Neural cell (in vitro differentiated cells): ENCODE data around the gene RAB11FIP5. TPM values are rescaled to one million over a fixed set of nuclear protein-coding genes. Genes with fewer than 3 reads are reported as not detected.

Experiments used
- H2AFZ ChIP-seq: fragments of 200-600, 300-800 bp; sonication (generic), shearing (Covaris generic); 2 replicates; pipeline ENCODE4 v1.6.0; 2014; ENCODE audit warnings: low read depth, mild to moderate bottlenecking, antibody characterized with exemption, low read length, moderate library complexity
- H3F3A ChIP-seq: fragments of 200-600 bp; shearing (Covaris generic); 2 replicates; pipeline ENCODE4 v1.6.1; 2016; ENCODE audit warnings: mild to moderate bottlenecking, moderate library complexity, mixed read lengths, antibody characterized with exemption, low read length; ENCODE audit not compliant: insufficient read depth, poor library complexity, severe bottlenecking
- H3K27ac ChIP-seq: fragments of 200-600, 300-800 bp; sonication (generic), shearing (Covaris generic); 2 replicates; pipeline ENCODE4 v1.5.1; 2014; ENCODE audit warnings: mild to moderate bottlenecking, low read length, moderate library complexity
- H3K27me3 ChIP-seq: fragments of 300-800, 200-600 bp; sonication (generic), shearing (Covaris generic); 2 replicates; pipeline ENCODE4 v1.6.0; 2014; ENCODE audit warnings: mild to moderate bottlenecking, low read depth, low read length, moderate library complexity; ENCODE audit not compliant: insufficient read depth
- H3K36me3 ChIP-seq: fragments of 300-800, 200-600 bp; sonication (generic), shearing (Covaris generic); 2 replicates; pipeline ENCODE4 v1.5.1; 2014; ENCODE audit warnings: mild to moderate bottlenecking, antibody characterized with exemption, low read length, moderate library complexity; ENCODE audit not compliant: insufficient read depth
- H3K4me2 ChIP-seq: fragments of 300-800, 200-600 bp; sonication (generic), shearing (Covaris generic); 2 replicates; pipeline ENCODE4 v1.6.0; 2014; ENCODE audit warnings: mild to moderate bottlenecking, low read length
- H3K4me3 ChIP-seq: fragments of 300-800, 200-600 bp; sonication (generic), shearing (Covaris generic); 2 replicates; pipeline ENCODE4 v1.5.1; 2014; ENCODE audit warnings: mild to moderate bottlenecking, low read length, moderate library complexity
- H3K79me2 ChIP-seq: fragments of 200-600 bp; shearing (Covaris generic); replicated peaks from 2 replicates; pipeline ENCODE4 v1.6.0; 2014; ENCODE audit warnings: mild to moderate bottlenecking, low read length, moderate library complexity; ENCODE audit not compliant: insufficient read depth
- H3K9ac ChIP-seq: fragments of 300-800, 200-600 bp; sonication (generic), shearing (Covaris generic); 2 replicates; pipeline ENCODE4 v1.6.1; 2016; ENCODE audit warnings: mild to moderate bottlenecking, low read length, mixed read lengths
- H3K9me2 ChIP-seq: fragments of 200-600 bp; shearing (Covaris generic); 2 replicates; pipeline ENCODE4 v1.6.1; 2016; ENCODE audit warnings: mild to moderate bottlenecking, low read length, mixed read lengths; ENCODE audit not compliant: insufficient read depth
- H3K9me3 ChIP-seq: fragments of 200-600, 300-800 bp; sonication (generic), shearing (Covaris generic); 2 replicates; pipeline ENCODE4 v1.6.1; 2016; ENCODE audit warnings: mild to moderate bottlenecking, mixed run types, low read length, moderate library complexity, mixed read lengths
- H4K20me1 ChIP-seq: fragments of 200-600 bp; shearing (Covaris generic); 2 replicates; pipeline ENCODE4 v1.6.1; 2016; ENCODE audit warnings: mild to moderate bottlenecking, mixed run types; ENCODE audit not compliant: insufficient read depth
- CTCF ChIP-seq: fragments of 450-650 bp; IDR thresholded peaks from 2 replicates; pipeline ENCODE4 v1.5.1; 2014; ENCODE audit warnings: antibody characterized with exemption, mild to moderate bottlenecking, moderate library complexity; ENCODE audit not compliant: poor library complexity, severe bottlenecking
- EP300 ChIP-seq: fragments of 450-650 bp; conservative IDR thresholded peaks from 2 replicates; pipeline ENCODE4 v1.6.1; 2014; ENCODE audit warnings: antibody characterized with exemption, mild to moderate bottlenecking, moderate library complexity; ENCODE audit not compliant: poor library complexity, severe bottlenecking
- EZH2 ChIP-seq: fragments of 200-600, 300-800 bp; shearing (Covaris generic), sonication (generic); IDR thresholded peaks from 2 replicates; pipeline ENCODE4 v1.6.1; 2014; ENCODE audit warnings: antibody characterized with exemption, low read length, borderline replicate concordance, mild to moderate bottlenecking; ENCODE audit not compliant: insufficient read depth, poor library complexity, severe bottlenecking
- MXI1 ChIP-seq: fragments of 450-650 bp; conservative IDR thresholded peaks from 2 replicates; pipeline ENCODE4 v1.6.1; 2014; ENCODE audit warnings: antibody characterized with exemption, mild to moderate bottlenecking; ENCODE audit not compliant: poor library complexity, severe bottlenecking
- POLR2AphosphoS5 ChIP-seq: IDR thresholded peaks from 2 replicates; pipeline ENCODE4 v1.6.1; 2012
- RAD21 ChIP-seq: fragments of 450-650 bp; conservative IDR thresholded peaks from 2 replicates; pipeline ENCODE4 v1.6.1; 2014; ENCODE audit warnings: antibody characterized with exemption, mild to moderate bottlenecking, moderate library complexity
- SMC3 ChIP-seq: fragments of 450-650 bp; conservative IDR thresholded peaks from 2 replicates; pipeline ENCODE4 v1.6.1; 2014; ENCODE audit warnings: antibody characterized with exemption, mild to moderate bottlenecking, moderate library complexity; ENCODE audit not compliant: poor library complexity
- TAF1 ChIP-seq: IDR thresholded peaks from 2 replicates; pipeline ENCODE4 v1.6.1; 2012; ENCODE audit warnings: low read depth
- polyA plus RNA-seq: library from polyadenylated mRNA; depleted of rRNA; stranded (reverse); fragments of >200 nt; gene quantifications from 2 replicates; pipeline ENCODE4 v1.2.3, GENCODE V29; 2014
- TF ChIP-seq, protein P1 (sequence below): IDR thresholded peaks from 2 replicates; pipeline ENCODE4 v1.6.1; 2012; ENCODE audit warnings: borderline replicate concordance

RAB11FIP5 gene
- polyA plus RNA-seq, 1 donor from 2014 or later: 2.6 TPM

GRCh38 chr2:73031095-73031678, 81.6 kb downstream of the RAB11FIP5 start:
- Histone ChIP-seq H3K9me2 (no peaks in the 10 kb centered on the region), H3K4me3 (no peak overlapping the region), H4K20me1 (no peaks in the 10 kb centered on the region), H3K79me2 (no peaks in the 10 kb centered on the region), H2AFZ (no peak overlapping the region), H3K27me3 (no peaks in the 10 kb centered on the region), H3K36me3 (no peaks in the 10 kb centered on the region), H3K9ac (no peak overlapping the region), H3K9me3 (no peaks in the 10 kb centered on the region), H3K27ac (no peak overlapping the region), H3K4me2 (no peak overlapping the region), H3F3A (no peaks in the 10 kb centered on the region)
- no peak for TF ChIP-seq CTCF
- TF ChIP-seq TAF1: no peak
- TF ChIP-seq MXI1: no peak
- no peak for TF ChIP-seq EP300
- no peak for TF ChIP-seq POLR2AphosphoS5
- TF ChIP-seq, protein P1, sequence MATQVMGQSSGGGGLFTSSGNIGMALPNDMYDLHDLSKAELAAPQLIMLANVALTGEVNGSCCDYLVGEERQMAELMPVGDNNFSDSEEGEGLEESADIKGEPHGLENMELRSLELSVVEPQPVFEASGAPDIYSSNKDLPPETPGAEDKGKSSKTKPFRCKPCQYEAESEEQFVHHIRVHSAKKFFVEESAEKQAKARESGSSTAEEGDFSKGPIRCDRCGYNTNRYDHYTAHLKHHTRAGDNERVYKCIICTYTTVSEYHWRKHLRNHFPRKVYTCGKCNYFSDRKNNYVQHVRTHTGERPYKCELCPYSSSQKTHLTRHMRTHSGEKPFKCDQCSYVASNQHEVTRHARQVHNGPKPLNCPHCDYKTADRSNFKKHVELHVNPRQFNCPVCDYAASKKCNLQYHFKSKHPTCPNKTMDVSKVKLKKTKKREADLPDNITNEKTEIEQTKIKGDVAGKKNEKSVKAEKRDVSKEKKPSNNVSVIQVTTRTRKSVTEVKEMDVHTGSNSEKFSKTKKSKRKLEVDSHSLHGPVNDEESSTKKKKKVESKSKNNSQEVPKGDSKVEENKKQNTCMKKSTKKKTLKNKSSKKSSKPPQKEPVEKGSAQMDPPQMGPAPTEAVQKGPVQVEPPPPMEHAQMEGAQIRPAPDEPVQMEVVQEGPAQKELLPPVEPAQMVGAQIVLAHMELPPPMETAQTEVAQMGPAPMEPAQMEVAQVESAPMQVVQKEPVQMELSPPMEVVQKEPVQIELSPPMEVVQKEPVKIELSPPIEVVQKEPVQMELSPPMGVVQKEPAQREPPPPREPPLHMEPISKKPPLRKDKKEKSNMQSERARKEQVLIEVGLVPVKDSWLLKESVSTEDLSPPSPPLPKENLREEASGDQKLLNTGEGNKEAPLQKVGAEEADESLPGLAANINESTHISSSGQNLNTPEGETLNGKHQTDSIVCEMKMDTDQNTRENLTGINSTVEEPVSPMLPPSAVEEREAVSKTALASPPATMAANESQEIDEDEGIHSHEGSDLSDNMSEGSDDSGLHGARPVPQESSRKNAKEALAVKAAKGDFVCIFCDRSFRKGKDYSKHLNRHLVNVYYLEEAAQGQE: no peak
- no peak for TF ChIP-seq RAD21
- TF ChIP-seq SMC3: no peak
- TF ChIP-seq EZH2: no peak

DNA sequence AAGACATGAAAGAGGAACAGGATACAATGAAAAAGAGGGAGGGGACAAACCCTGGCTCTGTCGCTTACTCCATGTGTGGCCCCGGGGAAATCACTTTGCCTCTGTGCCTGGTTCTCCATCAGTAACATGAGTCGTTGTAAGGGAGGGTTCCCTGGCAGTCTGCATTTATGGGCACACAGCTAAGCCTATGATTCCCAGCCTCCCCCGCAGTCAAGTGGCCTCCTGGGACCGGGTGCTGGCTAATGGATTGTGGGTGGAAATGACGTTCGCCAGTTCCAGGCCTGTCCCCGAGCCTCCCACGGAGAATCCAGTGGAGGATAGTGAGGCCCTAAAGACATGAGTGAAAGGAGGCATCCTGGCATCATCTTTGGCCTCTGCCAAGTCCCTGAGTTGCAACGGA, 83.9 kb downstream of the RAB11FIP5 start:
- no peak overlapping the region for H3K9ac ChIP-seq
- no peaks in the 10 kb centered on the region for H3K27me3 ChIP-seq
- no peaks in the 10 kb centered on the region for H3K9me2 ChIP-seq
- no peak overlapping the region for H3K27ac ChIP-seq
- H3K4me2 ChIP-seq: no peak overlapping the region
- TF ChIP-seq, protein P1: no peak
- TF ChIP-seq MXI1: no peak
- TF ChIP-seq SMC3: no peak
- no peak for TF ChIP-seq TAF1
- no peak for TF ChIP-seq EP300
- no peak for TF ChIP-seq POLR2AphosphoS5
- TF ChIP-seq CTCF: no peak
- no peaks in the 10 kb centered on the region for H3K79me2 ChIP-seq
- no peaks in the 10 kb centered on the region for H3K9me3 ChIP-seq
- H4K20me1 ChIP-seq: no peaks in the 10 kb centered on the region
- no peak overlapping the region for H2AFZ ChIP-seq
- no peaks in the 10 kb centered on the region for H3K36me3 ChIP-seq
- H3K4me3 ChIP-seq: no peak overlapping the region
- H3F3A ChIP-seq: no peaks in the 10 kb centered on the region
